Activated naive CD8-positive, alpha-beta T cell treated with anti-CD3 and anti-CD28 coated beads, Interleukin-2, amount 50 U/mL, for 24 hours (primary cell): Measurements from ENCODE around the gene PDHA2.

Experiments
- ATAC-seq: fragments of 150-1000 bp; cut with Tn5 transposase; one replicate; pipeline ENCODE4 v1.10.0; 2021
- DNase-seq: peaks from one replicate; pipeline ENCODE4 v3.0.0; 2021
- H3K27ac Mint-ChIP-seq: one replicate; pipeline ENCODE4 v1.8.0; 2021; ENCODE audit warnings: mild to moderate bottlenecking, mixed read lengths
- H3K27me3 Mint-ChIP-seq: one replicate; pipeline ENCODE4 v1.8.0; 2021; ENCODE audit warnings: mixed read lengths
- H3K36me3 Mint-ChIP-seq: one replicate; pipeline ENCODE4 v1.8.0; 2021; ENCODE audit warnings: low read depth, mixed read lengths
- H3K4me1 Mint-ChIP-seq: one replicate; pipeline ENCODE4 v1.8.0; 2021; ENCODE audit warnings: mixed read lengths
- H3K4me3 Mint-ChIP-seq: one replicate; pipeline ENCODE4 v1.8.0; 2021; ENCODE audit warnings: mild to moderate bottlenecking, moderate library complexity, mixed read lengths
- H3K9me3 Mint-ChIP-seq: one replicate; pipeline ENCODE4 v1.8.0; 2021; ENCODE audit warnings: mixed read lengths

PDHA2 gene

GRCh38 chr4:95877636-95878035 is 37.7 kb downstream of the PDHA2 start:
- Mint-ChIP-seq H3K4me1 (no peaks in the 10 kb centered on the region), H3K27ac (no peak overlapping the region), H3K9me3 (peaks cover 5% of the 10 kb centered on the region), H3K27me3 (no peaks in the 10 kb centered on the region), H3K4me3 (no peak overlapping the region), H3K36me3 (no peaks in the 10 kb centered on the region)
- DNase-seq (no peak), ATAC-seq (no peak)

DNA sequence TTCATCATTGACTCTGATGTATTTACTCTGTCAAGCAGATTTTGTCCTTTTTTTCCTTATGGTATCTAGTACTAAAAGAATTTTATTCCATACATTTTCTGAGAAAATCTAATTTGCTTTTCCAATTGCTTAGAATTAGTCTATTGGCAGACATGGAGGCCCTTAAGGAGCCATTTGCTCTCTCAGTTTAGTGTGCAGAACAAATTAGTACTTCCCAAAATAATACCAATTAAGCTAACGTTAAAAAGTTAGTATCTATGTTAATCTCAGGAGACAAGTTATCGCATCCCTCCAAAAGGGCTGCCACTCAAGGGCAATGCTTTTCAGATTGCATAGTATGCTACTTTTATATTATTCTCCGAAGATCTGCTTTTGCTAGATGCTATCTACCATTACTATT is 47.7 kb downstream of the PDHA2 start:
- no peak for ATAC-seq
- Mint-ChIP-seq H3K9me3 (peaks cover 4% of the 10 kb centered on the region), H3K4me1 (no peaks in the 10 kb centered on the region), H3K27me3 (no peaks in the 10 kb centered on the region), H3K36me3 (no peaks in the 10 kb centered on the region), H3K27ac (no peak overlapping the region), H3K4me3 (no peak overlapping the region)
- no peak for DNase-seq

GRCh38 chr4:95889662-95890061 is 49.8 kb downstream of the PDHA2 start:
- no peak for ATAC-seq
- H3K9me3 Mint-ChIP-seq: peaks cover 5% of the 10 kb centered on the region
- no peak overlapping the region for H3K27ac Mint-ChIP-seq
- H3K36me3 Mint-ChIP-seq: no peaks in the 10 kb centered on the region
- no peaks in the 10 kb centered on the region for H3K4me1 Mint-ChIP-seq
- DNase-seq: no peak
- H3K4me3 Mint-ChIP-seq: no peak overlapping the region
- no peaks in the 10 kb centered on the region for H3K27me3 Mint-ChIP-seq
